Natural killer cell (primary cell): ENCODE results near the gene S1PR4. TPM values are rescaled to one million over a fixed set of nuclear protein-coding genes. Genes with fewer than 3 reads are reported as not detected.
A peak's percentile ranks its signal among the peaks of the same experiment; 100 is the strongest.

ENCODE experiments used
- ATAC-seq, 3 donors: fragments of 150-1000 bp in 2 of 3; fragments of 200-7000 bp in 1 of 3; cut with Tn5 transposase; 1 replicate in 1 of 3; 2 replicates in 2 of 3; pipeline ENCODE4 v1.10.0; 2021; ENCODE audit warnings: mild to moderate bottlenecking in 2 of 3, moderate library complexity in 2 of 3
- DNase-seq, 2 donors: peaks; one replicate each; pipeline versions ENCODE4 v3.0.0 to v3.0.0-alpha.2; 2013 to 2021; ENCODE audit warnings: mixed read lengths in 1 of 2
- H3K27ac ChIP-seq: one replicate; pipeline ENCODE4 v1.5.1; 2013; ENCODE audit warnings: mild to moderate bottlenecking, low read length
- H3K27me3 ChIP-seq: one replicate; pipeline ENCODE4 v1.6.1; 2013; ENCODE audit warnings: low read length; ENCODE audit not compliant: control insufficient read depth, insufficient read depth
- H3K36me3 ChIP-seq: one replicate; pipeline ENCODE4 v1.6.1; 2013; ENCODE audit warnings: low read length; ENCODE audit not compliant: control insufficient read depth, insufficient read depth
- H3K4me1 ChIP-seq: one replicate; pipeline ENCODE4 v1.6.1; 2013; ENCODE audit warnings: low read length; ENCODE audit not compliant: control insufficient read depth, insufficient read depth
- H3K4me3 ChIP-seq: one replicate; pipeline ENCODE4 v1.5.1; 2013; ENCODE audit warnings: low read length
- H3K9me3 ChIP-seq: one replicate; pipeline ENCODE4 v1.6.1; 2013; ENCODE audit warnings: low read length; ENCODE audit not compliant: control insufficient read depth, insufficient read depth
- H3K27ac Mint-ChIP-seq, 2 donors: one replicate each; pipeline ENCODE4 v1.8.0; 2022; ENCODE audit warnings: mild to moderate bottlenecking in 2 of 2, mixed read lengths in 2 of 2, moderate library complexity in 1 of 2
- H3K27me3 Mint-ChIP-seq, 2 donors: one replicate each; pipeline ENCODE4 v1.8.0; 2022; ENCODE audit warnings: low read depth in 2 of 2, mixed read lengths in 2 of 2
- H3K36me3 Mint-ChIP-seq: one replicate; pipeline ENCODE4 v1.8.0; 2022; ENCODE audit warnings: mixed read lengths
- H3K4me1 Mint-ChIP-seq, 2 donors: one replicate each; pipeline ENCODE4 v1.8.0; 2022; ENCODE audit warnings: mixed read lengths in 2 of 2
- H3K4me3 Mint-ChIP-seq: one replicate; pipeline ENCODE4 v1.8.0; 2022; ENCODE audit warnings: mild to moderate bottlenecking, moderate library complexity, mixed read lengths
- H3K9me3 Mint-ChIP-seq, 2 donors: one replicate each; pipeline ENCODE4 v1.8.0; 2022; ENCODE audit warnings: mixed read lengths in 2 of 2
- WGBS: methylation state at CpG from one replicate; pipeline ENCODE4 v1.1.7; 2013; ENCODE audit warnings: missing lambda C conversion rate; ENCODE audit not compliant: insufficient coverage; 5-methylcytosine and 5-hydroxymethylcytosine counted together
- intact Hi-C: fragments of 100-400 bp; cut with micrococcal nuclease; formaldehyde crosslinking; loops from one replicate; pipeline ENCODE4 v1.14.2; 2022
- total RNA-seq, 4 donors: library from RNA; stranded (reverse); fragments of 120-200 nt in 1 of 4; gene quantifications; one replicate each; pipeline versions ENCODE4 v1.2.3 to v1.2.4, GENCODE V29; 2013 to 2022
- TF ChIP-seq, protein P1 (sequence below): fragments of 200-600 bp; IDR thresholded peaks from one replicate; pipeline ENCODE4 v1.8.0; 2022; ENCODE audit warnings: antibody characterized with exemption

Gene S1PR4
- total RNA-seq, 3 donors from 2014 or later (not counting 1 experiment from before 2014, with no cell fraction given): 37.1 to 60.4 (median 51.7) TPM

DNA sequence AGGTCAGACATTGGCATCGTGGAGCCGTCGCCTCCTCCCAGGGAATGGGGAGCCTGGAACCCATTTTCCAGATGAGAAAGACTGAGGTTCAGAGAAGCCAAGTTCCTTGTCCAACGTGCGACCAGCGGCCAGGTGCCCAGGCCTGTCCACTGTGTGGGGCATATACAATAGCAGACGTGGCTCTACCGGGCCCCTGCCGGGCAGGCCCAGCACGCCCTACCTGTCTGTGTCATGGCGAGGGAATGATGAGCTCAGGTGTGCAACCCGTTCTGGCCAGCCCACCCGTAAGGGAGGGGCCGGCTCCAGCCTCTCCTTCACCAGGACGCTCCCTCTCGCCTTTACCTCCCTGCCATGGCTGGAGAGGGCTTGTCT, 41.9 kb upstream of the S1PR4 start:
- no peak for DNase-seq
- H3K36me3 ChIP-seq: no peaks in the 10 kb centered on the region
- no peak overlapping the region for H3K27ac Mint-ChIP-seq
- peak overlapping the region; percentile 35 for H3K4me3 ChIP-seq
- no peak overlapping the region for H3K27ac ChIP-seq
- peaks cover 0 to 6% of the 10 kb centered on the region in 2 donors for H3K9me3 Mint-ChIP-seq
- peaks cover 8 to 10% of the 10 kb centered on the region in 2 donors for H3K27me3 Mint-ChIP-seq
- WGBS: 26% methylated on average over 16 of the region's 16 CpGs
- H3K9me3 ChIP-seq: no peaks in the 10 kb centered on the region
- H3K36me3 Mint-ChIP-seq: no peaks in the 10 kb centered on the region
- peaks cover 12 to 23% of the 10 kb centered on the region in 2 donors for H3K4me1 Mint-ChIP-seq
- H3K4me1 ChIP-seq: peaks cover 40% of the 10 kb centered on the region
- H3K27me3 ChIP-seq: peaks cover 2% of the 10 kb centered on the region
- TF ChIP-seq, protein P1, sequence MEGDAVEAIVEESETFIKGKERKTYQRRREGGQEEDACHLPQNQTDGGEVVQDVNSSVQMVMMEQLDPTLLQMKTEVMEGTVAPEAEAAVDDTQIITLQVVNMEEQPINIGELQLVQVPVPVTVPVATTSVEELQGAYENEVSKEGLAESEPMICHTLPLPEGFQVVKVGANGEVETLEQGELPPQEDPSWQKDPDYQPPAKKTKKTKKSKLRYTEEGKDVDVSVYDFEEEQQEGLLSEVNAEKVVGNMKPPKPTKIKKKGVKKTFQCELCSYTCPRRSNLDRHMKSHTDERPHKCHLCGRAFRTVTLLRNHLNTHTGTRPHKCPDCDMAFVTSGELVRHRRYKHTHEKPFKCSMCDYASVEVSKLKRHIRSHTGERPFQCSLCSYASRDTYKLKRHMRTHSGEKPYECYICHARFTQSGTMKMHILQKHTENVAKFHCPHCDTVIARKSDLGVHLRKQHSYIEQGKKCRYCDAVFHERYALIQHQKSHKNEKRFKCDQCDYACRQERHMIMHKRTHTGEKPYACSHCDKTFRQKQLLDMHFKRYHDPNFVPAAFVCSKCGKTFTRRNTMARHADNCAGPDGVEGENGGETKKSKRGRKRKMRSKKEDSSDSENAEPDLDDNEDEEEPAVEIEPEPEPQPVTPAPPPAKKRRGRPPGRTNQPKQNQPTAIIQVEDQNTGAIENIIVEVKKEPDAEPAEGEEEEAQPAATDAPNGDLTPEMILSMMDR: no peak
- intact Hi-C loops: no loop called here
- no peak for ATAC-seq
- no peak overlapping the region for H3K4me3 Mint-ChIP-seq

DNA sequence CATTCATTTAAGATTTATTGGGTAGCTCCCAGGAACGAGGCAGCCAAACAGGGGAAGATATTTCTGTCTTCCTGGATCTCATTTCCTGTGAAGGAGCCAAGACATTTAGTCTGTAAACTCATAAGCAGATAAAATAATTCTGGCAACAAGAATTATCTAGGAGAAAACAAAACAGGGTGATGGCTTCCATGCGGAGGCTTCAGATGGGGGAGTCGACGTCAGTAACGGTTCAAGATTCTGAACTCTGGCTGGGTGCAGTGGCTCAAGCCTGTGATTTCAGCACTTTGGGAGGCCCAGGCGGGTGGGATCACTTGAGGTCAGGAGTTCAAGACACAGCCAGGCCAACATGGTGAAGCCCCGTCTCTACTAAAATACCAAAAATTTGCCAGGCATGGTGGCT, 41.5 kb upstream of the S1PR4 start:
- Histone ChIP-seq H3K4me1 (peaks cover 44% of the 10 kb centered on the region), H3K4me3 (no peak overlapping the region), H3K27me3 (peaks cover 2% of the 10 kb centered on the region), H3K36me3 (no peaks in the 10 kb centered on the region), H3K9me3 (no peaks in the 10 kb centered on the region), H3K27ac (no peak overlapping the region)
- ATAC-seq (no peak), DNase-seq (no peak)
- H3K27ac Mint-ChIP-seq: no peak overlapping the region
- H3K9me3 Mint-ChIP-seq: peaks cover 0 to 6% of the 10 kb centered on the region in 2 donors
- WGBS: 58% methylated on average over 7 of the region's 7 CpGs
- H3K4me3 Mint-ChIP-seq: no peak overlapping the region
- TF ChIP-seq, protein P1: no peak
- intact Hi-C loops: no loop called here
- H3K27me3 Mint-ChIP-seq: peaks cover 8 to 10% of the 10 kb centered on the region in 2 donors
- H3K36me3 Mint-ChIP-seq: no peaks in the 10 kb centered on the region
- H3K4me1 Mint-ChIP-seq: peaks cover 12 to 23% of the 10 kb centered on the region in 2 donors

DNA sequence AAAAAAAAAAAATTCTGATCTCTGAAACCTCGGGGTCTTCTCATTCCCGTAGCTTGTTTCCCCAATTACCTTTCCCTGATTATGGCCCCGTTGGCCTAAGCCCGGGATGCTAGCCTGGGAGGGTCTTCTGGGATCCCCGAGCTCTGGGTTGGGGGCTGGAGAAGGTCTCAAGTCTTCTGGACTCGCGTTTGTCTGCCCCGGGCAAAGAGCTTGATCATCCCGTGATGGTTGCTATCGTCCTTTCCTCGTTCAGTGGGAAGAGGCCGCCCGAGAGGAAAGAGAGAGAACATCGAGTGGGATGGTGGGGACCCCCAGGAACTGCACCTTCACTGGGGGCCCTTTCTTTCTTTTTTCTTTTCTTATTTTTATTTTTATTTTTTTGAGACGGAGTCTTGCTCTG, 40.3 kb upstream of the S1PR4 start:
- no peak overlapping the region for H3K27ac ChIP-seq
- Mint-ChIP-seq H3K9me3 (peaks cover 0 to 6% of the 10 kb centered on the region in 2 donors), H3K27ac (no peak overlapping the region), H3K27me3 (peaks cover 8 to 10% of the 10 kb centered on the region in 2 donors), H3K4me1 (peaks cover 6 to 16% of the 10 kb centered on the region in 2 donors), H3K36me3 (no peaks in the 10 kb centered on the region), H3K4me3 (no peak overlapping the region)
- peaks cover 40% of the 10 kb centered on the region for H3K4me1 ChIP-seq
- no peaks in the 10 kb centered on the region for H3K9me3 ChIP-seq
- intact Hi-C loops: no loop called here
- no peak for DNase-seq
- WGBS: 65% methylated on average over 13 of the region's 15 CpGs
- H3K4me3 ChIP-seq: no peak overlapping the region
- H3K27me3 ChIP-seq: peaks cover 2% of the 10 kb centered on the region
- H3K36me3 ChIP-seq: no peaks in the 10 kb centered on the region
- TF ChIP-seq, protein P1: no peak
- no peak for ATAC-seq

- Histone ChIP-seq H3K27ac (no peak overlapping the region), H3K4me3 (no peak overlapping the region), H3K9me3 (no peaks in the 10 kb centered on the region), H3K36me3 (no peaks in the 10 kb centered on the region), H3K27me3 (peaks cover 2% of the 10 kb centered on the region), H3K4me1 (peaks cover 30% of the 10 kb centered on the region)
- intact Hi-C loops: no loop called here
- H3K27ac Mint-ChIP-seq: no peak overlapping the region
- peak in 1 of 3 donors; percentile 21 for ATAC-seq
- peak in 1 of 2 donors; percentile 39 for DNase-seq
- H3K4me1 Mint-ChIP-seq: peaks cover 0 to 8% of the 10 kb centered on the region in 2 donors
- TF ChIP-seq, protein P1: no peak
- no peak overlapping the region for H3K4me3 Mint-ChIP-seq
- no peaks in the 10 kb centered on the region for H3K36me3 Mint-ChIP-seq
- H3K9me3 Mint-ChIP-seq: peaks cover 0 to 6% of the 10 kb centered on the region in 2 donors
- peaks cover 8 to 10% of the 10 kb centered on the region in 2 donors for H3K27me3 Mint-ChIP-seq
These were observed 37.9 kb upstream of the S1PR4 start for GRCh38 chr19:3140667-3141038.
